SK-N-MC (cell line): Measurements from ENCODE around the gene PROCA1.

Experiments
- EZH2 ChIP-seq: fragments of 200-600 bp; sonication (generic); IDR thresholded peaks from one replicate; pipeline ENCODE4 v1.6.1; 2017; ENCODE audit warnings: antibody characterized with exemption
- FOXP2 ChIP-seq: optimal IDR thresholded peaks from 2 replicates; pipeline ENCODE3; 2011; ENCODE audit warnings: mild to moderate bottlenecking, moderate library complexity; ENCODE audit not compliant: insufficient read depth; ENCODE audit errors: extremely low read length, control extremely low read depth
- POLR2AphosphoS5 ChIP-seq: IDR thresholded peaks from 2 replicates; pipeline ENCODE4 v1.6.1; 2012; ENCODE audit warnings: mild to moderate bottlenecking, low read depth, low read length, borderline replicate concordance

DNA sequence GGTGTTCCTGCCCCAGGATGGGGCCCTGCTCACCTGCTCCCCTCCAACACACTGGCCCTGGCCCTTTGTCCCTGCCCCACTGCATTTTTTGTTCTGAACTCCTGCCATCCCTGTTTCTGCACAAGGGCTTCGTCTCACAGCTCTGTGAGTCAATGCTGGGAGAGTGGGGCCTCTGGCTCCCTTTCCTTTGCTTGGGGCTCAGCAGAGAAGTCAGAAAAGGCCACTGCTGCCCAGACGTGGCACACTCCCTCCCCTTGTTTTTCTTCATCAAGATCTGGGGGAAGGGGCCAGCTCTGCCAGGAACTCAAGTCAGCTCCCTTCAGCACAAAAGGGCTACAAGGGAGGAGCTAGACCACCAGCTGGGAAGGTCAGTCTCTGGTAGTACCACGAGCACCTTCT lies 8.9 kb downstream of the PROCA1 start:
- TF ChIP-seq EZH2 (no peak), POLR2AphosphoS5 (no peak), FOXP2 (no peak)
